ENCODE results near the gene CARMIL1.

DNA sequence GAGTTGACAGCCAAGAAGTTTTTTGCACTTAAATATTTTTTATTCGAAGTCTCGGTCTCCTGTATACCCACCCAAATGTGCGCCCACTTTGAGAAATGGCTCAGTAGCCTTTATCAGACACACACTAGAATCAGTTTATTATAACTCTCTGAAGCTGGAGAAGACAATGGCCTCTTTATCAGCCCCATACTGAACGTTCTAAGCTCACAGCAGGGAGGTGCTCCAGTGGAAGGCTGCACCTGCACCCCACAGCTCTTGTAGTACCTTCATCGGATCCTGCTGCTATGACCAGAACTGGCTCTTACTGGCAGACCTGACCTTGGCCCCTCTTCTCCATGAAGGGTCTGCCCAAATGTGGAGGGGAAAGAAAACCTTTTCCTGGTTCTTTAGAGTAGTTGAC, 207.8 kb downstream of the CARMIL1 start:
- TF ChIP-seq, protein P1, sequence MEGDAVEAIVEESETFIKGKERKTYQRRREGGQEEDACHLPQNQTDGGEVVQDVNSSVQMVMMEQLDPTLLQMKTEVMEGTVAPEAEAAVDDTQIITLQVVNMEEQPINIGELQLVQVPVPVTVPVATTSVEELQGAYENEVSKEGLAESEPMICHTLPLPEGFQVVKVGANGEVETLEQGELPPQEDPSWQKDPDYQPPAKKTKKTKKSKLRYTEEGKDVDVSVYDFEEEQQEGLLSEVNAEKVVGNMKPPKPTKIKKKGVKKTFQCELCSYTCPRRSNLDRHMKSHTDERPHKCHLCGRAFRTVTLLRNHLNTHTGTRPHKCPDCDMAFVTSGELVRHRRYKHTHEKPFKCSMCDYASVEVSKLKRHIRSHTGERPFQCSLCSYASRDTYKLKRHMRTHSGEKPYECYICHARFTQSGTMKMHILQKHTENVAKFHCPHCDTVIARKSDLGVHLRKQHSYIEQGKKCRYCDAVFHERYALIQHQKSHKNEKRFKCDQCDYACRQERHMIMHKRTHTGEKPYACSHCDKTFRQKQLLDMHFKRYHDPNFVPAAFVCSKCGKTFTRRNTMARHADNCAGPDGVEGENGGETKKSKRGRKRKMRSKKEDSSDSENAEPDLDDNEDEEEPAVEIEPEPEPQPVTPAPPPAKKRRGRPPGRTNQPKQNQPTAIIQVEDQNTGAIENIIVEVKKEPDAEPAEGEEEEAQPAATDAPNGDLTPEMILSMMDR (IDR thresholded peaks at IDR 0.05; ENCODE audit: low read depth, low read length), result no peak
- TF ChIP-seq EZH2phosphoT487 (IDR thresholded peaks at IDR 0.05; ENCODE audit: low read depth), result no peak
